Measurements from ENCODE around the gene DDR1. TPM values are rescaled to one million over a fixed set of nuclear protein-coding genes. Genes with fewer than 3 reads are reported as not detected.
A peak's percentile ranks its signal among the peaks of the same experiment; 100 is the strongest.

The DDR1 gene
- total RNA-seq, 1 experiment from 2014 or later = 115 TPM

DNA sequence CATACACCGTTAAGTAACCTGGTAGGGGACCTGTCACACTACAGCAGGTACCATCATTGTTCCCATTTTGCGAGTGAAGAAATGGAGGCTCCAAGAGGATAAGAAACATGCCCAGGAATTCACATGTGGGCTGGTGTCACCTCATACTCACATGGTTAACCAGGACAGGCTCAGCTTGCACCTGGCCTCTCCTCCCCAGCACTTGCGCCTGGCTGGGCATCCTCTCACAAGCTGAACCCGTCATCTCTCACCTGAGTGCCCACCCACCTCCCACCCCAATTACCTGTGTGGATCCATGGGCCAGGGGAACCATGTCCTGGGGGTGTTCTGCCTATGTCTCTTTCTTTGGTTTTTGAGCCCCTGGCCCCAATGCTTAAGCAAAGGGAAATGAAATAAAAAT lies 46.2 kb downstream of the DDR1 start:
- Histone ChIP-seq H3K9me3 (peaks cover 5% of the 10 kb centered on the region; the same call in 1 of the 2 replicates), H3K4me3 (ENCODE audit: low read depth, low read length) (no peak overlapping the region), H3K4me1 (peaks cover 21% of the 10 kb centered on the region), H3K36me3 (ENCODE audit: control insufficient read depth, insufficient read depth, low read length) (no peaks in the 10 kb centered on the region), H3K27me3 (replicated peaks; ENCODE audit: control insufficient read depth, insufficient read depth, low read length) (no peaks in the 10 kb centered on the region)
- H3K27me3 Mint-ChIP-seq (ENCODE audit: insufficient read depth, unreplicated experiment) = no peaks in the 10 kb centered on the region
- H3K27ac Mint-ChIP-seq (ENCODE audit: unreplicated experiment) = no peak overlapping the region
- peaks cover 28% of the 10 kb centered on the region for H3K4me1 Mint-ChIP-seq (ENCODE audit: low read depth, unreplicated experiment)
- intact Hi-C loops (cut with micrococcal nuclease; ENCODE audit: unreplicated experiment) = loop anchor here (5.0 kb wide), 1 partner anchor 112 kb away; no protein-coding TSS in a partner anchor
- TF ChIP-seq, protein P1, sequence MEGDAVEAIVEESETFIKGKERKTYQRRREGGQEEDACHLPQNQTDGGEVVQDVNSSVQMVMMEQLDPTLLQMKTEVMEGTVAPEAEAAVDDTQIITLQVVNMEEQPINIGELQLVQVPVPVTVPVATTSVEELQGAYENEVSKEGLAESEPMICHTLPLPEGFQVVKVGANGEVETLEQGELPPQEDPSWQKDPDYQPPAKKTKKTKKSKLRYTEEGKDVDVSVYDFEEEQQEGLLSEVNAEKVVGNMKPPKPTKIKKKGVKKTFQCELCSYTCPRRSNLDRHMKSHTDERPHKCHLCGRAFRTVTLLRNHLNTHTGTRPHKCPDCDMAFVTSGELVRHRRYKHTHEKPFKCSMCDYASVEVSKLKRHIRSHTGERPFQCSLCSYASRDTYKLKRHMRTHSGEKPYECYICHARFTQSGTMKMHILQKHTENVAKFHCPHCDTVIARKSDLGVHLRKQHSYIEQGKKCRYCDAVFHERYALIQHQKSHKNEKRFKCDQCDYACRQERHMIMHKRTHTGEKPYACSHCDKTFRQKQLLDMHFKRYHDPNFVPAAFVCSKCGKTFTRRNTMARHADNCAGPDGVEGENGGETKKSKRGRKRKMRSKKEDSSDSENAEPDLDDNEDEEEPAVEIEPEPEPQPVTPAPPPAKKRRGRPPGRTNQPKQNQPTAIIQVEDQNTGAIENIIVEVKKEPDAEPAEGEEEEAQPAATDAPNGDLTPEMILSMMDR (IDR thresholded peaks at IDR 0.05; ENCODE audit: insufficient read depth in 1 of 2, low read depth in 1 of 2, low read length in 1 of 2, severe bottlenecking in 1 of 2, unreplicated experiment in 1 of 2) = no peak
- ChIA-PET CTCF (interaction anchor here (1.5 kb wide), 1 partner anchor 140 kb away, joined by 5 read pairs; no protein-coding TSS in a partner anchor), POLR2A (no interaction called here)
- H3K36me3 Mint-ChIP-seq (ENCODE audit: insufficient read depth, unreplicated experiment) = peaks cover 13% of the 10 kb centered on the region
- H3K9me3 Mint-ChIP-seq (ENCODE audit: unreplicated experiment) = peaks cover 19% of the 10 kb centered on the region
- DNase-seq = no peak
- H3K4me3 Mint-ChIP-seq (ENCODE audit: unreplicated experiment) = no peak overlapping the region
- no TSS peak for BruUV-seq (replicated peaks)

DNA sequence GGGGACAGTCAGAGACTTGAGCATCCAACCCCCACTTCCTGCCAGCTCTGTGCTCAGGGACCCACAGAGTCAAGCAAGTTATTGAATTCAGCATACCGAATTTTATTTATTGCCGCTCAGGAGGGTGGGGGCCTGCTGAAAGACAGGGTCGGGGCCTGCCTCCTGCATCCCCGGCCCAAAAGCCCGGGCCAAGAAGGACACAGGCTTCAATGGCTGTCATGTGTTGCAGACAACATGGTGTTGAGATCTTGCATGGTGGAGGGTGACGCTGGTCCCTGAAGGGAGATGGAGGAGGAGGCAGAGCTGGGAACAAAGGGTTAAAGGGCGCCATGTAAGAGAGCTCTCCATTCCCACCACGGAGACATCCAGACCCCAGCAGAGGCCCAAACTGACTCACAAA lies 47.0 kb downstream of the DDR1 start:
- Histone ChIP-seq H3K36me3 (ENCODE audit: control insufficient read depth, insufficient read depth, low read length) (no peaks in the 10 kb centered on the region), H3K27me3 (replicated peaks; ENCODE audit: control insufficient read depth, insufficient read depth, low read length) (no peaks in the 10 kb centered on the region), H3K4me1 (peaks cover 21% of the 10 kb centered on the region), H3K4me3 (ENCODE audit: low read depth, low read length) (no peak overlapping the region), H3K9me3 (peaks cover 5% of the 10 kb centered on the region; the same call in 1 of the 2 replicates)
- CTCF ChIA-PET = interaction anchor here (1.0 to 1.5 kb wide), 3 partner anchors 11 to 140 kb away, joined by 3 to 8 read pairs (median 5); partner anchors contain the start of gene VARS2
- Mint-ChIP-seq H3K27ac (ENCODE audit: unreplicated experiment) (peak overlapping the region; percentile 91), H3K36me3 (ENCODE audit: insufficient read depth, unreplicated experiment) (peaks cover 8% of the 10 kb centered on the region), H3K4me1 (ENCODE audit: low read depth, unreplicated experiment) (peaks cover 31% of the 10 kb centered on the region), H3K27me3 (ENCODE audit: insufficient read depth, unreplicated experiment) (no peaks in the 10 kb centered on the region), H3K4me3 (ENCODE audit: unreplicated experiment) (peak overlapping the region; percentile 60), H3K9me3 (ENCODE audit: unreplicated experiment) (peaks cover 19% of the 10 kb centered on the region)
- intact Hi-C loops (cut with micrococcal nuclease; ENCODE audit: unreplicated experiment) = loop anchor here (5.0 kb wide), 1 partner anchor 111 kb away; no protein-coding TSS in a partner anchor
- BruUV-seq (replicated peaks) = no TSS peak
- TF ChIP-seq, protein P1 (IDR thresholded peaks at IDR 0.05; ENCODE audit: insufficient read depth in 1 of 2, low read depth in 1 of 2, low read length in 1 of 2, severe bottlenecking in 1 of 2, unreplicated experiment in 1 of 2) = no peak
- DNase-seq = no peak
- POLR2A ChIA-PET = no interaction called here

DNA sequence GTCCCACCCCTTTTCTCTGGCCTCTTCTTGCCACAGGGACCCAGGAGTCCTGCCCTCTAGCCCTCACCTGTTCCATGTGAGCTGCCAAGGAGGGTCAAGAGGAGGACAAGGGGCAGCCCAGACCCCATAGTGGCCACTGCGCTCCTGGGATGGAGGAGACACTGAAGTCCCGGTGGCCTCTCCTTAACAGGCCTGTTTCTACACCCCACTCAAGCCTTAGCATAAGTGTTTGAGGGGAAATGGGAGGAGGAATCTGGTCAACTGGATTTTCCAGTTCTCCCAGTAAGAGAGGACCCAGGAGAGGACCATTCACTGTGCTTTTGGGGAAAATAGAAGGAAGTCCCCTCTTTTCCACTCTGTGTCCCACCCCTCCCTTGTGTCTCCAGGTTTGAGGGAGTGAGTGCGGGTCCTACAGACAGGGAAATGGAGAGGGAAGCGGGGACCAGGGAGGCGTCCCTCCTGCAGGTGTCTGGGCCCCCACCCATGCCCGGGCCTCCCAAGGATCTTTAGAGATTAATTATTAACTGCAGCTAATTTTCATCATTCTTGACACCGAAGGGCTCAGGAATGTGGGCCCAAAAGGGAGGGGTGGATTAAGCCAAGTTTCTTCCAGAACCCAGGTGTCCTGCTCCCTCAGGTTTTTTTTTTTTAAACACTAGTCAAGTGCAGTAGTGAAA lies 47.8 kb downstream of the DDR1 start, which contains the start of gene SFTA2:
Gene SFTA2 (minus strand): TSS at position 202 of the 677 bp plus-strand sequence. CDS start 74 bp downstream, at position 128.
- H3K36me3 Mint-ChIP-seq (ENCODE audit: insufficient read depth, unreplicated experiment) = no peaks in the 10 kb centered on the region
- intact Hi-C loops (cut with micrococcal nuclease; ENCODE audit: unreplicated experiment) = loop anchor here (5.0 kb wide), 1 partner anchor 110 kb away; no protein-coding TSS in a partner anchor
- peak within 1 kb of the TSS; percentile 91 for H3K27ac Mint-ChIP-seq (ENCODE audit: unreplicated experiment)
- H3K27me3 Mint-ChIP-seq (ENCODE audit: insufficient read depth, unreplicated experiment) = no peaks in the 10 kb centered on the region
- Histone ChIP-seq H3K4me1 (peaks cover 21% of the 10 kb centered on the region), H3K9me3 (peaks cover 5% of the 10 kb centered on the region; the same call in 1 of the 2 replicates), H3K27me3 (replicated peaks; ENCODE audit: control insufficient read depth, insufficient read depth, low read length) (no peaks in the 10 kb centered on the region), H3K36me3 (ENCODE audit: control insufficient read depth, insufficient read depth, low read length) (no peaks in the 10 kb centered on the region), H3K4me3 (ENCODE audit: low read depth, low read length) (no peak within 1 kb of the TSS)
- peak within 1 kb of the TSS; percentile 60 for H3K4me3 Mint-ChIP-seq (ENCODE audit: unreplicated experiment)
- H3K9me3 Mint-ChIP-seq (ENCODE audit: unreplicated experiment) = peaks cover 19% of the 10 kb centered on the region
- CTCF ChIA-PET = interaction anchor here (0.6 to 1.5 kb wide), 5 partner anchors 10 to 155 kb away, joined by 3 to 8 read pairs (median 3); partner anchors contain the start of gene VARS2
- H3K4me1 Mint-ChIP-seq (ENCODE audit: low read depth, unreplicated experiment) = peaks cover 36% of the 10 kb centered on the region
- POLR2A ChIA-PET = no interaction called here
- no TSS peak for BruUV-seq (replicated peaks)
- TF ChIP-seq, protein P1 (IDR thresholded peaks at IDR 0.05; ENCODE audit: insufficient read depth in 1 of 2, low read depth in 1 of 2, low read length in 1 of 2, severe bottlenecking in 1 of 2, unreplicated experiment in 1 of 2) = no peak
- DNase-seq = peak; percentile 56 to 65

All from Caco-2 (cell line).